Left lung (tissue), 10 donors: ENCODE measurements around the gene C6orf47. TPM values are rescaled to one million over a fixed set of nuclear protein-coding genes. Genes with fewer than 3 reads are reported as not detected.

Source experiments
- ATAC-seq: fragments of 200-7000 bp; cut with Tn5 transposase; one replicate; pipeline ENCODE4 v1.9.1; 2020; ENCODE audit warnings: moderate library complexity
- DNase-seq, 4 donors: peaks; one replicate each; pipeline ENCODE4 v3.0.0-alpha.2; 2013 to 2020
- H3K27ac ChIP-seq, 2 donors: fragments of 200-600 bp; sonication (generic) in 1 of 2; one replicate each; pipeline versions ENCODE4 v1.5.0 to v1.8.0; 2020 to 2021
- H3K27me3 ChIP-seq, 2 donors: fragments of 200-600 bp; sonication (generic) in 1 of 2; one replicate each; pipeline versions ENCODE4 v1.5.0 to v1.8.0; 2020 to 2021
- H3K36me3 ChIP-seq, 2 donors: fragments of 200-600 bp; sonication (generic) in 1 of 2; one replicate each; pipeline versions ENCODE4 v1.5.0 to v1.8.0; 2020 to 2021
- H3K4me1 ChIP-seq, 2 donors: fragments of 200-600 bp; one replicate each; pipeline ENCODE4 v1.8.0; 2021
- H3K4me3 ChIP-seq, 2 donors: fragments of 200-600 bp; sonication (generic) in 1 of 2; one replicate each; pipeline versions ENCODE4 v1.5.0 to v1.8.0; 2020 to 2021; ENCODE audit warnings: mild to moderate bottlenecking in 1 of 2
- H3K9me3 ChIP-seq, 2 donors: fragments of 200-600 bp; sonication (generic) in 1 of 2; one replicate each; pipeline versions ENCODE4 v1.5.0 to v1.8.0; 2020 to 2021
- intact Hi-C, 2 donors: fragments of 100-400 bp; cut with DNase I; formaldehyde crosslinking; loops; one replicate each; pipeline versions ENCODE4 v1.11.2 to v1.14.2; 2022
- polyA plus RNA-seq, 6 donors: library from polyadenylated mRNA; unstranded; fragments of 120-200 nt; gene quantifications; one replicate each; pipeline ENCODE4 v1.2.1, GENCODE V29; 2013; ENCODE audit not compliant: insufficient read length in 6 of 6
- total RNA-seq, 2 donors: library from RNA; stranded (reverse); fragmentation: NEBNext Ultra II Directional; extraction: Animal tissue kit (Norgen Biotek cat#: 25700); gene quantifications; one replicate each; pipeline ENCODE4 v1.2.1, GENCODE V29; 2021
- TF ChIP-seq, protein P1 (sequence below), 2 donors: fragments of 200-600 bp; sonication (generic) in 1 of 2; IDR thresholded peaks; one replicate each; pipeline versions ENCODE4 v1.5.0 to v1.8.0; 2021; ENCODE audit warnings: antibody characterized with exemption in 2 of 2
- donor health status: DM: no; HTN: yes; CAD: no.
- donor health status: DM: no; HTN: no; CAD: no.

The C6orf47 gene
- total and polyA plus RNA-seq, 8 donors, result 15.3 to 23.8 (median 18.2) TPM

DNA sequence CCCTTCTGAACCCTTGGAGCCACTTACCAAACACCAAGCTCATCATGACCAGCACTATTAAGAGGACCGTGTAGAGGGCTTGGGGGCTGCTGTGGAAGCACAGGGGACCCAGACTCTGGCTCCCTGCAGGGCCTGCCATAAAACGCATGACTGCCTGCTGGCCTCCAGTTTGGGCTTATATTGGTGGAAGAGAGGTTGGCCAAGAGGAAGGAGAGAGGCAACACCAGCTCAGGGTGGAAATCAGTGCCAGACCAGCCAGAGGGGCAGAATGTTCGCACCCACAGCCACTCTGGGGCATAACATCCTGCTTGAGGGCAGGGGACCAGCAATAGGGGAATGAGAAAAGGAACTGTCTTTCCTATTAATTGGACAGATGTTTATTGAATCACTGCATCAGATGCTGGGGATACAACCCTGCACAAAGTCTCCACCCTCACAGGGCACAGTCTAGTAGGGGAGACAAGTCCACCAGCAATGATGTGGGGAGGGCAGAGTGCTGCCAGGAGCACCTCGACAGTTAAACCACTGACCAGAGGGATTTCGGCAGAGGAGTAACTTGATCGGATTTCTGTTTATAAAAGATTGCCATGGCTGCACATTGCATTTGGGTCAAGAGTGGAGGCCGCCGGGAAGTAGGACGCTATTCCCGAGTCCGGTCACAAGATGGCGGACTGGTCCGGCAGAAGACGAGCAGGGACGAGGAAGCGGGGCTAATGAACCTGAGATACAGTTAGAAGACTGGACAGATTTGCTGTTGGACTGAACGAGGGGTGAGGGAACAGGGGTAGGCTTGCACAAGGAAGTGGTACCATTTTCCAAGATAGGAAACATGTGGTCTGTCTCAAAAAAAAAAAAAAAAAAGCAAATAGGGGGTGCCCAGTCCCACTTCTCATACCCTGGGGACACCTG, 19.9 kb upstream of the C6orf47 start, which contains the start of gene LY6G5C:
LY6G5C (minus strand) TSS at position 842 of the 909 bp plus-strand sequence; CDS start at position 148, 694 bp downstream.
- peak within 1 kb of the TSS; percentile 38 to 50 for H3K4me3 ChIP-seq
- intact Hi-C loops, result no loop called here
- ATAC-seq (peak; percentile 92), DNase-seq (peak; percentile 86 to 95 (median 90))
- peaks cover 0 to 15% of the 10 kb centered on the region in 2 donors for H3K36me3 ChIP-seq
- TF ChIP-seq, protein P1, sequence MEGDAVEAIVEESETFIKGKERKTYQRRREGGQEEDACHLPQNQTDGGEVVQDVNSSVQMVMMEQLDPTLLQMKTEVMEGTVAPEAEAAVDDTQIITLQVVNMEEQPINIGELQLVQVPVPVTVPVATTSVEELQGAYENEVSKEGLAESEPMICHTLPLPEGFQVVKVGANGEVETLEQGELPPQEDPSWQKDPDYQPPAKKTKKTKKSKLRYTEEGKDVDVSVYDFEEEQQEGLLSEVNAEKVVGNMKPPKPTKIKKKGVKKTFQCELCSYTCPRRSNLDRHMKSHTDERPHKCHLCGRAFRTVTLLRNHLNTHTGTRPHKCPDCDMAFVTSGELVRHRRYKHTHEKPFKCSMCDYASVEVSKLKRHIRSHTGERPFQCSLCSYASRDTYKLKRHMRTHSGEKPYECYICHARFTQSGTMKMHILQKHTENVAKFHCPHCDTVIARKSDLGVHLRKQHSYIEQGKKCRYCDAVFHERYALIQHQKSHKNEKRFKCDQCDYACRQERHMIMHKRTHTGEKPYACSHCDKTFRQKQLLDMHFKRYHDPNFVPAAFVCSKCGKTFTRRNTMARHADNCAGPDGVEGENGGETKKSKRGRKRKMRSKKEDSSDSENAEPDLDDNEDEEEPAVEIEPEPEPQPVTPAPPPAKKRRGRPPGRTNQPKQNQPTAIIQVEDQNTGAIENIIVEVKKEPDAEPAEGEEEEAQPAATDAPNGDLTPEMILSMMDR (IDR thresholded peaks at IDR 0.05), result peak; percentile 41 to 75
- H3K9me3 ChIP-seq, result no peaks in the 10 kb centered on the region
- H3K4me1 ChIP-seq, result peaks cover 5 to 24% of the 10 kb centered on the region in 2 donors
- peak within 1 kb of the TSS; percentile 60 to 82 for H3K27ac ChIP-seq
- no peaks in the 10 kb centered on the region for H3K27me3 ChIP-seq

DNA sequence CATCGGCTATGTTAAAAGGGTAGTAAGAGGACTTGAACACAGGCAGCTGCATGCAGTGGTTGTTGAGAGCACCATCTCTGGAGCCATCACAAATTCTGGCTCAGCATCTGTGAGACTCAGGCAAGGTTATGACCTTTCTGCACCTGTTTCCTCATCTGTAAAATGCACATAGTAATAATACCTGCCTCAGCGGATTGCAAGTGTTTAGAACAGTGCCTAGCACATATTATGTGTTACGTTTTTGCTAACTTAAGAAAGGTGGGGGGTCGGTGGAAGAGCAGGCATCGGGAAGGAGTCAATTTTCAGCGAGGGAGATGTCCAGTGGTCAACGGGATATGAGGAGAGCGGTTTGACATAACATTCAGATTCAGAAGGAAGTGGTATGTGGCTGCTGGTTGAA, 17.4 kb upstream of the C6orf47 start:
- no peaks in the 10 kb centered on the region for H3K27me3 ChIP-seq
- no peak for ATAC-seq
- TF ChIP-seq, protein P1 (IDR thresholded peaks at IDR 0.05), result no peak
- H3K27ac ChIP-seq, result no peak overlapping the region
- peaks cover 5 to 19% of the 10 kb centered on the region in 2 donors for H3K4me1 ChIP-seq
- intact Hi-C loops, result loop anchor here in 1 of 2 donors (10.0 kb wide), 2 partner anchors 187 to 277 kb away; partner anchors contain the start of genes NELFE, NEU1 and SKIC2
- H3K9me3 ChIP-seq, result no peaks in the 10 kb centered on the region
- peaks cover 0 to 12% of the 10 kb centered on the region in 2 donors for H3K36me3 ChIP-seq
- no peak overlapping the region for H3K4me3 ChIP-seq
- no peak for DNase-seq

DNA sequence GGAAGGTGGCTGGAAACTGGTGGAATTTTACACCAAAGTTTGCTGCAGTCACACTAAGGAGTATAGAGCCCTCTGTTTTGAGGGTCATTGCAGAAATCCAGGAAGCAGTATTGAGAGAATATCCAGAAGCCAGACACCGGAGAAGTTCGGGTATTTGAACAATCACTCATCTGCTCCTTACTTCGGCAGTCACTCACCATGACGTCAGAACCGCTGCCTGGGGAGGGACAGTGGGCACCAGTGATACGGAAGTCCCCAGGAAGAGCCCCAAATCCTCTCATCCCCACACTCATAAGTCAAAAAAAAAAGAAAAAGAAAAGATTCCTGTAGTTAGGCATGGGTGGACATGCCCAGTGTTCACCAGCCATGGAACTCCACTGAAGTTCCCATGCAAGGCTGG, 16.3 kb upstream of the C6orf47 start:
- TF ChIP-seq, protein P1 (IDR thresholded peaks at IDR 0.05), result no peak
- Histone ChIP-seq H3K9me3 (no peaks in the 10 kb centered on the region), H3K4me3 (no peak overlapping the region), H3K36me3 (peaks cover 0 to 22% of the 10 kb centered on the region in 2 donors), H3K27me3 (no peaks in the 10 kb centered on the region), H3K4me1 (peaks cover 5 to 18% of the 10 kb centered on the region in 2 donors), H3K27ac (no peak overlapping the region)
- intact Hi-C loops, result loop anchor here in 1 of 2 donors (10.0 kb wide), 2 partner anchors 188 to 278 kb away; partner anchors contain the start of genes NELFE, NEU1 and SKIC2
- no peak for ATAC-seq
- DNase-seq, result no peak

DNA sequence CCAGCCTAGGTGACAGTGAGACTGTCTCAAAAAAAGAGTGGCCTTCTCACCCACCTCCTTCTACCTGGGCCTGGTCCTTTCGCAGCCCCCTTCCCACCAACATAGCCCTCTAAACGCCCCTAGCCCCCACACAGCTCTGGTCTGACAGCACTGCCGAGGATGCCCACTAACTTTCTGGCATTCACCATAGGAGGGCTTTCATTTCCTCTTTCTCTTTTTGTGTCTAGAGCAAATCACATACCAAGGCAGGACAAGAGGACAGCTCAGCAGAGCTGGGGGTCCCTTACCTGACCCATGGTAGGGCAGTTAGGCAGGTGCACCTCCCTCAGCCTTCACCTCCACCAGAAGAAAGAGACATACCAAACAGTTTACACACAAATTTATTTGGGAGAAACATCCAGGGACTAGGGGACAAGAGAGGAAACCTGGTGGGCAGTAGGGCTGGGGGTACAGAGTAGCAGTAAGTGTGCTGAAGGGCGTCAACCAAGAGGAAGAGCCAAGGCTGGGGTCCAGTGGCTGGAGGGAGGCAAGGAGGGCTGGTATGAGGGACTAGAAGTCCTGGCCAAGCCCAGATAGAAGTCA, 15.8 kb upstream of the C6orf47 start:
- Histone ChIP-seq H3K27me3 (no peaks in the 10 kb centered on the region), H3K27ac (no peak overlapping the region), H3K9me3 (no peaks in the 10 kb centered on the region), H3K4me1 (peaks cover 5 to 13% of the 10 kb centered on the region in 2 donors), H3K36me3 (peaks cover 0 to 27% of the 10 kb centered on the region in 2 donors), H3K4me3 (no peak overlapping the region)
- intact Hi-C loops, result loop anchor here in 1 of 2 donors (10.0 kb wide), 2 partner anchors 188 to 278 kb away; partner anchors contain the start of genes NELFE, NEU1 and SKIC2
- TF ChIP-seq, protein P1 (IDR thresholded peaks at IDR 0.05), result no peak
- DNase-seq (no peak), ATAC-seq (no peak)
